ENCODE data around the gene RAB39B.
"Not testable (repeated sequence)": the region's sequence is repeated elsewhere in the genome, so short reads cannot be mapped to it uniquely, and the experiment has no call there.

RAB39B gene

GRCh38 chrX:155270969-155271368, 6.7 kb upstream of the RAB39B start:
- TF ChIP-seq CTCF (conservative IDR thresholded peaks at IDR 0.05; ENCODE audit: low read depth, low read length), result no peak
- Histone ChIP-seq H3K79me2 (ENCODE audit: insufficient read depth, low read depth) (no peaks in the 10 kb centered on the region), H3K4me3 (IDR thresholded peaks at IDR 0.05; ENCODE audit: insufficient read depth, low read depth, low read length) (no peak overlapping the region), H3K4me1 (ENCODE audit: low read depth, poor library complexity, severe bottlenecking) (no peaks in the 10 kb centered on the region), H3K27me3 (ENCODE audit: insufficient read depth, low read depth) (no peaks in the 10 kb centered on the region), H3K36me3 (ENCODE audit: insufficient read depth) (no peaks in the 10 kb centered on the region), H3K27ac (no peak overlapping the region), H4K20me1 (ENCODE audit: insufficient read depth) (no peaks in the 10 kb centered on the region), H2AFZ (ENCODE audit: low read depth) (no peak overlapping the region), H3K4me2 (no peak overlapping the region), H3K9ac (no peak overlapping the region)

- H2AFZ ChIP-seq (ENCODE audit: low read depth); H3K27me3 ChIP-seq (ENCODE audit: insufficient read depth, low read depth); H3K79me2 ChIP-seq (ENCODE audit: insufficient read depth, low read depth); H4K20me1 ChIP-seq (ENCODE audit: insufficient read depth); H3K4me1 ChIP-seq (ENCODE audit: low read depth, poor library complexity, severe bottlenecking); H3K9ac ChIP-seq; H3K27ac ChIP-seq; H3K4me3 ChIP-seq (IDR thresholded peaks at IDR 0.05; ENCODE audit: insufficient read depth, low read depth, low read length); H3K36me3 ChIP-seq (ENCODE audit: insufficient read depth); H3K4me2 ChIP-seq: not testable (repeated sequence)
Measured at GRCh38 chrX:155267995-155268394, 3.7 kb upstream of the RAB39B start.

GRCh38 chrX:155266439-155266838, 2.1 kb upstream of the RAB39B start:
- Histone ChIP-seq H3K36me3 (ENCODE audit: insufficient read depth) (no peaks in the 10 kb centered on the region), H4K20me1 (ENCODE audit: insufficient read depth) (no peaks in the 10 kb centered on the region)
- TF ChIP-seq CTCF (conservative IDR thresholded peaks at IDR 0.05; ENCODE audit: low read depth, low read length), result no peak

GRCh38 chrX:155262970-155263754, 1.1 kb downstream of the RAB39B start:
- Histone ChIP-seq H3K27me3 (ENCODE audit: insufficient read depth, low read depth) (no peaks in the 10 kb centered on the region), H3K4me2 (no peak overlapping the region; the same call in 1 of the 2 replicates), H3K4me1 (ENCODE audit: low read depth, poor library complexity, severe bottlenecking) (peaks cover 4% of the 10 kb centered on the region), H3K36me3 (ENCODE audit: insufficient read depth) (no peaks in the 10 kb centered on the region), H3K4me3 (IDR thresholded peaks at IDR 0.05; ENCODE audit: insufficient read depth, low read depth, low read length) (no peak overlapping the region), H2AFZ (ENCODE audit: low read depth) (no peak overlapping the region), H3K9ac (no peak overlapping the region), H4K20me1 (ENCODE audit: insufficient read depth) (no peaks in the 10 kb centered on the region), H3K79me2 (ENCODE audit: insufficient read depth, low read depth) (no peaks in the 10 kb centered on the region), H3K27ac (no peak overlapping the region)
- no peak for TF ChIP-seq CTCF (conservative IDR thresholded peaks at IDR 0.05; ENCODE audit: low read depth, low read length)

More at GRCh38 chrX:155266439-155266838, 2.1 kb upstream of the RAB39B start:
- Histone ChIP-seq H3K79me2 (ENCODE audit: insufficient read depth, low read depth) (no peaks in the 10 kb centered on the region), H2AFZ (ENCODE audit: low read depth) (no peak overlapping the region), H3K4me2 (no peak overlapping the region), H3K9ac (no peak overlapping the region), H3K4me3 (IDR thresholded peaks at IDR 0.05; ENCODE audit: insufficient read depth, low read depth, low read length) (no peak overlapping the region), H3K27ac (no peak overlapping the region), H3K27me3 (ENCODE audit: insufficient read depth, low read depth) (no peaks in the 10 kb centered on the region), H3K4me1 (ENCODE audit: low read depth, poor library complexity, severe bottlenecking) (peaks cover 4% of the 10 kb centered on the region)

DNA sequence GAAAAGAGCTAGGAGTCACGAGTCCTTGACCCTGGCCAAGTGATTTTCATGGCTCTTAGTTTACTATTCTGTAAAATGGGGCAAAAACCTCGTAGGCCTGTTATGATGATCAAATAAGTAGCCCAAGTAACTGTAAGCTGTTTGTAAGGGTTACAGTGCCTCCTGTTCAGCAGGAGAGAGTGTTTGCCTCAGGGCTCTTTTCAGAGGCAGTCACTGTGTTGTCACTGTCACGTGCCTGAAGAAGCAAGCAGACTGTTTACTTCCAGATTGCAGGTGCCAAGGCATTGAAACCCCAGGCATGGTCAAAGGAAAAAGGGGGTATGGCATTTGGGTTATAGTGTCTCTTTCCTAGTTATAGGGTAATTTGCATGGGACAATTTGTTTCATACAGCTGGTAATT, 4.5 kb downstream of the RAB39B start:
- Histone ChIP-seq H3K4me3 (IDR thresholded peaks at IDR 0.05; ENCODE audit: insufficient read depth, low read depth, low read length) (no peak overlapping the region), H3K4me2 (no peak overlapping the region), H3K9ac (no peak overlapping the region), H3K27ac (no peak overlapping the region), H2AFZ (ENCODE audit: low read depth) (no peak overlapping the region), H3K79me2 (ENCODE audit: insufficient read depth, low read depth) (no peaks in the 10 kb centered on the region), H4K20me1 (ENCODE audit: insufficient read depth) (no peaks in the 10 kb centered on the region), H3K36me3 (ENCODE audit: insufficient read depth) (no peaks in the 10 kb centered on the region), H3K27me3 (ENCODE audit: insufficient read depth, low read depth) (no peaks in the 10 kb centered on the region), H3K4me1 (ENCODE audit: low read depth, poor library complexity, severe bottlenecking) (peaks cover 1% of the 10 kb centered on the region)
- TF ChIP-seq CTCF (conservative IDR thresholded peaks at IDR 0.05; ENCODE audit: low read depth, low read length), result no peak

Data from KMS-11 (cell line).